HAP-1 (cell line): Measurements from ENCODE around the gene EFHC2.

ENCODE experiments used
- DNase-seq, 2 experiments: peaks; one replicate each; pipeline ENCODE4 v3.0.0-alpha.2; 2016 to 2020; ENCODE audit warnings: low spot score in 2 of 2
- H3K27me3 ChIP-seq: fragments of 250-450 bp; sonication (Bioruptor Pico); 2 replicates; pipeline ENCODE4 v1.5.1; 2020; ENCODE audit warnings: low read depth, mild to moderate bottlenecking, moderate library complexity
- H3K36me3 ChIP-seq: fragments of 250-450 bp; sonication (Bioruptor Pico); replicated peaks from 2 replicates; pipeline ENCODE4 v1.5.1; 2020; ENCODE audit warnings: mild to moderate bottlenecking
- H3K4me1 ChIP-seq: fragments of 250-450 bp; sonication (Bioruptor Pico); 2 replicates; pipeline ENCODE4 v1.5.1; 2020; ENCODE audit warnings: mild to moderate bottlenecking
- H3K4me3 ChIP-seq: fragments of 250-450 bp; sonication (Bioruptor Pico); 2 replicates; pipeline ENCODE4 v1.5.1; 2020; ENCODE audit warnings: mild to moderate bottlenecking, moderate library complexity
- H3K9me3 ChIP-seq: fragments of 250-450 bp; sonication (Bioruptor Pico); 2 replicates; pipeline ENCODE4 v1.5.1; 2020; ENCODE audit warnings: mild to moderate bottlenecking, moderate library complexity
- in situ Hi-C: fragments of 300-500 bp; cut with MboI; formaldehyde crosslinking; loops from 3 replicates; pipeline ENCODE4 v1.14.3; 2020; ENCODE audit warnings: low sequenced_read_pairs, inconsistent platforms, mixed read lengths

EFHC2 gene

DNA sequence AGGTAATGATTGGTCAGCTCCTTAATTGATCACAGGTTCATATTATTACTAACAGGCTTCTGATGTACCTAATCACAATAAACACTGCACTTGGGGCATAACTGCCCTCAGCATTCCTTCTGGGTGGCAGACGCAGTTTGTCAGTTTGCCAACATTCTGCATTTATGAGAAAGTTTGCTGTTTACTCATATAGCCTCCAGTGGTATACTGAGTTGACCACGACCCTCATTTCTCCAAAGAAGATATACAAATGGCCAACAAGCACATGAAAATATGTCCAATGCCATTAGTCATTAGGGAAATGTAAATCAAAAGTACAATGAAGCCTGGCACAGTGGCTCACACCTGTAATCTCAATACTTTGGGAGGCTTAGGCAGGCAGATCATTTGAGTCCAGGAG is 26.3 kb downstream of the EFHC2 start:
- DNase-seq: no peak
- in situ Hi-C loops: no loop called here
- H3K36me3 ChIP-seq: no peaks in the 10 kb centered on the region
- no peak overlapping the region for H3K4me3 ChIP-seq
- H3K9me3 ChIP-seq: no peaks in the 10 kb centered on the region
- no peaks in the 10 kb centered on the region for H3K27me3 ChIP-seq
- H3K4me1 ChIP-seq: peaks cover 12% of the 10 kb centered on the region

DNA sequence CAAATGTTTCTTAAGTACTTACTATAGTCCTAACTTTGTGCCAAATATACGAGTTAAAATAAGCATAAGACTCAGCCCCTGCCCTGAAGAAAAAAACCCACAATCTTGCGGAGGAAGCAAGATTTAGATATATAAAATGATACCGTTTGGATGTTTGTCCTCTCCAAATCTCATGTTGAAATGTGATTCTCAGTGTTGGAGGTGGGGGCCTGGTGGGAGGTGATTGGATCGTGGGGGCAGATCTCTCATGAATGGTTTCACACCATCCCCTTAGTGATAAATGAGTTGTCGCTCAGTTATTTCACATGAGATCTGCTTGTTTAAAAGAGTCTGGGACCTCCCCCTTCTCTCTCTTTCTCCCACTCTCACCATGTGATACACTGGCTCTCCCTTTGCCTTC is 28.7 kb downstream of the EFHC2 start:
- Histone ChIP-seq H3K27me3 (no peaks in the 10 kb centered on the region), H3K4me1 (peaks cover 15% of the 10 kb centered on the region), H3K4me3 (no peak overlapping the region), H3K9me3 (no peaks in the 10 kb centered on the region), H3K36me3 (no peaks in the 10 kb centered on the region)
- in situ Hi-C loops: no loop called here
- no peak for DNase-seq

- in situ Hi-C loops: no loop called here
- DNase-seq: no peak
- Histone ChIP-seq H3K4me1 (peaks cover 15% of the 10 kb centered on the region), H3K4me3 (no peak overlapping the region), H3K9me3 (no peaks in the 10 kb centered on the region), H3K36me3 (no peaks in the 10 kb centered on the region), H3K27me3 (no peaks in the 10 kb centered on the region)
Observed at GRCh38 chrX:44314259-44314734, 29.2 kb downstream of the EFHC2 start.

- DNase-seq: no peak
- Histone ChIP-seq H3K9me3 (no peaks in the 10 kb centered on the region), H3K4me1 (peaks cover 15% of the 10 kb centered on the region), H3K4me3 (no peak overlapping the region), H3K27me3 (no peaks in the 10 kb centered on the region), H3K36me3 (no peaks in the 10 kb centered on the region)
- in situ Hi-C loops: no loop called here
Observed at GRCh38 chrX:44312421-44312820, 31.1 kb downstream of the EFHC2 start.

GRCh38 chrX:44310227-44310626 is 33.2 kb downstream of the EFHC2 start:
- Histone ChIP-seq H3K4me3 (no peak overlapping the region), H3K4me1 (peaks cover 25% of the 10 kb centered on the region), H3K9me3 (no peaks in the 10 kb centered on the region), H3K36me3 (no peaks in the 10 kb centered on the region), H3K27me3 (no peaks in the 10 kb centered on the region)
- no peak for DNase-seq
- in situ Hi-C loops: no loop called here

GRCh38 chrX:44308869-44309268 is 34.6 kb downstream of the EFHC2 start:
- Histone ChIP-seq H3K4me1 (peaks cover 25% of the 10 kb centered on the region), H3K9me3 (no peaks in the 10 kb centered on the region), H3K36me3 (no peaks in the 10 kb centered on the region), H3K27me3 (no peaks in the 10 kb centered on the region), H3K4me3 (no peak overlapping the region)
- DNase-seq: no peak
- in situ Hi-C loops: no loop called here

DNA sequence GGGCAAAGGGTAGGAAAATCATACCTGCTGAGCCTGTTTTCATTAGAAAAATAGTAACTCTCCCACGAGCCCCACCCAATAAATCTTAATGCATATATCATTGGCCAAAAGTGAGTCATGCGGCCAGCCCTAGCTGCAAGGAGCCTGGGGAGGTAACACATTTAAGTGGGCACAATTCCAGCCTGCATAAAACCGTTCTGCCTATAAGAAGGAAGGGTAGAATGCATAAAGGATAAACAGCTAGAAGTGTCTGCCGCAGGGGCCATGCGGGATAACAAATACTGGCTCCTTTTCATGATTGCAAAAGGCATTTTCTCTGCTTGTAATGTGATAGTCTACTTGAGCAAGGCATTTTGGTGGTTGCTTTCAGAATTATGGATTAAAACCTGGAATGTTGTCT is 37.1 kb downstream of the EFHC2 start:
- peak; percentile 20 to 51 for DNase-seq
- H3K4me3 ChIP-seq: no peak overlapping the region
- H3K36me3 ChIP-seq: no peaks in the 10 kb centered on the region
- in situ Hi-C loops: no loop called here
- H3K27me3 ChIP-seq: no peaks in the 10 kb centered on the region
- H3K4me1 ChIP-seq: peaks cover 14% of the 10 kb centered on the region
- no peaks in the 10 kb centered on the region for H3K9me3 ChIP-seq

- Histone ChIP-seq H3K36me3 (no peaks in the 10 kb centered on the region), H3K27me3 (no peaks in the 10 kb centered on the region), H3K4me3 (no peak overlapping the region), H3K9me3 (no peaks in the 10 kb centered on the region), H3K4me1 (peaks cover 10% of the 10 kb centered on the region)
- DNase-seq: no peak
- in situ Hi-C loops: no loop called here
Observed at GRCh38 chrX:44305921-44306320, 37.6 kb downstream of the EFHC2 start.

DNA sequence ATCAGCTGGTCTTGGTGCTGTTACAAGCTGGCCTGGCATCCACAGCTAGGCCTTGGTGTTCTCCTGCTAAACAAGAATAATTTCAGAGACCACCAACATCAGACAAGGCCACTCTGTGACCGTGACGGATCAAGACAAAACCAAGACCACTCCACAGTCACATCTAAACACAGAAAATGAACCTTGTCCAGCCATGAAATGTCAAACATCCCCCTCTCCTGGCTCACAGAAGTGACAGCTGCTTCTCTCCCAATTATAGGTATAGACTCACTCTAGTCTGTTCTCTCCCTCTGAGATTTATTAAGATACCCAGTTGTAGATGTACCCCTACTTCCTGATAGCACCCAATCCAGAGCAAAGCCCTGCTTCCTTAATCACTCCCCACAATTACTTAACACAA is 40.4 kb downstream of the EFHC2 start:
- no peak for DNase-seq
- Histone ChIP-seq H3K4me1 (peaks cover 10% of the 10 kb centered on the region), H3K9me3 (no peaks in the 10 kb centered on the region), H3K4me3 (no peak overlapping the region), H3K27me3 (no peaks in the 10 kb centered on the region), H3K36me3 (no peaks in the 10 kb centered on the region)
- in situ Hi-C loops: no loop called here

- H3K4me3 ChIP-seq: no peak overlapping the region
- no peak for DNase-seq
- no peaks in the 10 kb centered on the region for H3K9me3 ChIP-seq
- in situ Hi-C loops: no loop called here
- H3K27me3 ChIP-seq: no peaks in the 10 kb centered on the region
- no peaks in the 10 kb centered on the region for H3K36me3 ChIP-seq
- no peaks in the 10 kb centered on the region for H3K4me1 ChIP-seq
Observed at GRCh38 chrX:44299177-44299576, 44.3 kb downstream of the EFHC2 start.

DNA sequence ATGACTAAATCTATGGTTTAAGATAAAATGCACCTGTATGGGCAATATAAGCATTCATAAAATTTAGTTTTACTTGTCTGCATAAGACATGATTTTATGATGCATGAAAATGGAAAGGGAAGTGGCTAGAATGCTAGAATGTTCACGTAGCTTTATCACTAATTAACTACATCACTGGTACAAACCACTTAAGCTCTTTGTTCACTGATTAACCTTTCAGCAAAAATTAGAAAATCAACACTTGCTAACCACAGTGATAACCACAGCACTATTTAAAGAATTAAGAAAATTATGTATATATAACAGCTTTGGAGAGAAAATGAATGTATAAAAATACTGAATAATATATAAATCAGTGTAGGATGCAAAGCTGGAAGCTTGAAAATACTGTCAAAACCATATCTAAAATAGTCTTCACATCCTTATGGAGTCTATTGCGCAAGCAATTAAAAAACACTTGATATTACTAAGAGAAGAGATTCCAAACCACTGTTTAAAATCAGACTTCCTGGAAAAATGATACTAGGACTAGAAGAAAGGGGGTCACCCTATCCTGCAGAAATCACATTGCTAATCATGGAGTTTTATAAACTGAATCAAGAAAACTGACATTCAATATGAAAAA is 51.9 kb downstream of the EFHC2 start:
- H3K27me3 ChIP-seq: no peaks in the 10 kb centered on the region
- H3K4me3 ChIP-seq: no peak overlapping the region
- H3K9me3 ChIP-seq: no peaks in the 10 kb centered on the region
- no peak for DNase-seq
- H3K4me1 ChIP-seq: no peaks in the 10 kb centered on the region
- in situ Hi-C loops: no loop called here
- no peaks in the 10 kb centered on the region for H3K36me3 ChIP-seq

DNA sequence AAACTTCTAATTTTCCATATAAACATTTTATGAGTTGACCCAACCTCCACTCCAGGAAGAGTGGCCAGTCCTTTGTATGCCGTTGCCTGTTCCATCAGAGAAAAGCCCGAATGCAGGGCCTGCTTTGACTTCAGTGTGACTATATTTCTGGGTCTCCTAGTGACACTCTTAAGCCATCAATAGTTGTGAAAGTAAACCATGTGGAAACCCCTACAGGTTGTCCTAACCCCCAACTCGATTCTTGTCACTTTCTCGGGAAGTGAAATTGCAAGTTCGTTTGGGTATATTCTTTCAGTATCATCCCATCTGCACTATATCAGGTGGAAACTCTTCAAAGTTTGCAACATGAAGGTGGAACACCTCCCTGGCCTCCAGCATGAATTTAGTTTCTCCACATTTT is 52.8 kb downstream of the EFHC2 start:
- no peak for DNase-seq
- H3K27me3 ChIP-seq: no peaks in the 10 kb centered on the region
- no peaks in the 10 kb centered on the region for H3K36me3 ChIP-seq
- H3K9me3 ChIP-seq: no peaks in the 10 kb centered on the region
- in situ Hi-C loops: no loop called here
- no peaks in the 10 kb centered on the region for H3K4me1 ChIP-seq
- H3K4me3 ChIP-seq: no peak overlapping the region

DNA sequence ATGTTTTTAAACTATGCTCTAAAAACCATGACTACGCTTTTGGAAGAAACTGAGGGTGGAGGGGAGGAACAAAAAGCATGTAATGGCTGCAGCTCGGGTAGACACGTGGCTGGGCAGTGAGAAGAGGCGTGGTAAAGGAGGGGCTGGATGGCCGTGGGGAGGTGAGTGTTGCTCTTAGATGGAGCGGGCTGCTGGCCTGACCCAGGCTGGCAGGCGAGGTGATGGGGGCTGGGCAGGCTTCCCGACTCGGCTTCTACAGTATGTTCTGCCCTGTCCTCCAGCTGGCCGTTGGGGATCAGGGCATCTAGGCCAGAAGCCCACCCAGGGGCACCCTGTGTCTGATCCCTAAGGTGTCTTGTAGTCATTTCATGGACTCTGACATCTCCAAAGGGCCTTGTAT is 60.7 kb downstream of the EFHC2 start:
- no peaks in the 10 kb centered on the region for H3K9me3 ChIP-seq
- H3K27me3 ChIP-seq: no peaks in the 10 kb centered on the region
- in situ Hi-C loops: no loop called here
- H3K4me1 ChIP-seq: peaks cover 9% of the 10 kb centered on the region; the same call in 1 of the 2 replicates
- DNase-seq: no peak
- no peak overlapping the region for H3K4me3 ChIP-seq
- H3K36me3 ChIP-seq: no peaks in the 10 kb centered on the region

DNA sequence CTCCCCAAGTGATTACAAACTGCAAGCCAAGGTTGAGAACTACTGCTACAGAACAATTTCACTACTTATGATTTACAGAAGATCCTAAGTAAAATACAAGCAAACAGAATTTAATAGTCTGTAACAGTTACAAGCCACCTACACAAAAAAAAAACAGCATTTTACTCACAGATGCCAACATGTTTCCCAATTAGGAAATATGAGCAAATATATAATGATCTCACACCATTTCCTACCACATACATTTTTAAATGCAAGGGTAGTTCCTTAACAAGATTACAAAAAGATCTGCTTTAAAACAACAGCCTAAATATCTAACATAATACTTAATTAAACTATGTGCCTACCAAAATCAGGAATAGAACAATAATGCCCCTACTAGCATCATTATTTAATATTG is 63.4 kb downstream of the EFHC2 start:
- DNase-seq: no peak
- H3K4me3 ChIP-seq: no peak overlapping the region
- no peaks in the 10 kb centered on the region for H3K27me3 ChIP-seq
- no peaks in the 10 kb centered on the region for H3K36me3 ChIP-seq
- in situ Hi-C loops: no loop called here
- H3K4me1 ChIP-seq: peaks cover 9% of the 10 kb centered on the region; the same call in 1 of the 2 replicates
- H3K9me3 ChIP-seq: no peaks in the 10 kb centered on the region

DNA sequence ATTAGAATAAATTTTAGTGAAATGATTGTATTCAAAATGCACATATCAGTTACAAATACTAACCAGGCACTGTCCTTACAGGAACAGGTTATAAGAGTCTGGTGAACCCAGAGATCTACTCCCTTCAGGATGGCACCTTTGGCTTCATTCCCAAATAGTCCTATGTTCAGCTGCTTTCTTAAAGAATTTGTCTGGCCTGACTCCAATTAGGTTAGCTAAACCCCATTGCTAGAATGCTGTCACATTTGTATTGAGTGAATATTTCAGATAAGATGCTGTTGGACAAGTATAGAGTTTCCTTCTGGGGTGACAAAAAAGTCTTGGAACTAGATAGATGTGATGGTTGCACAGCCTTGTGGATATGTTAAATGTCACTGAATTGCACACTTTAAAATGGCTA is 69.4 kb downstream of the EFHC2 start:
- in situ Hi-C loops: no loop called here
- Histone ChIP-seq H3K27me3 (no peaks in the 10 kb centered on the region), H3K36me3 (no peaks in the 10 kb centered on the region), H3K4me3 (no peak overlapping the region), H3K4me1 (peaks cover 7% of the 10 kb centered on the region; the same call in 1 of the 2 replicates), H3K9me3 (no peaks in the 10 kb centered on the region)
- no peak for DNase-seq
